HEK293T (cell line): Measurements from ENCODE around the gene RBP2.

Source experiments
- ARNT ChIP-seq: fragments of 450-650 bp; IDR thresholded peaks from 2 replicates; pipeline ENCODE4 v1.6.1; 2017; ENCODE audit warnings: mild to moderate bottlenecking
- BHLHE40 ChIP-seq: fragments of 450-650 bp; IDR thresholded peaks from 2 replicates; pipeline ENCODE4 v1.6.1; 2016; ENCODE audit warnings: mild to moderate bottlenecking, moderate library complexity, borderline replicate concordance
- CTBP1 ChIP-seq: fragments of 450-650 bp; IDR thresholded peaks from 2 replicates; pipeline ENCODE4 v1.6.1; 2016; ENCODE audit warnings: borderline replicate concordance
- ELF4 ChIP-seq: fragments of 450-650 bp; IDR thresholded peaks from 2 replicates; pipeline ENCODE4 v1.6.1; 2017; ENCODE audit warnings: antibody characterized with exemption
- FOXA1 ChIP-seq: fragments of 450-650 bp; IDR thresholded peaks from 2 replicates; pipeline ENCODE4 v1.6.1; 2016; ENCODE audit warnings: mild to moderate bottlenecking
- FOXK2 ChIP-seq: fragments of 450-650 bp; IDR thresholded peaks from 2 replicates; pipeline ENCODE4 v1.6.1; 2016; ENCODE audit warnings: mild to moderate bottlenecking
- FOXM1 ChIP-seq: fragments of 450-650 bp; IDR thresholded peaks from 2 replicates; pipeline ENCODE4 v1.6.1; 2017; ENCODE audit warnings: mild to moderate bottlenecking, borderline replicate concordance
- HDGF ChIP-seq: fragments of 450-650 bp; IDR thresholded peaks from 2 replicates; pipeline ENCODE4 v1.6.1; 2017; ENCODE audit warnings: antibody characterized with exemption, borderline replicate concordance
- LEF1 ChIP-seq: fragments of 450-650 bp; IDR thresholded peaks from 2 replicates; pipeline ENCODE4 v1.6.1; 2017; ENCODE audit warnings: mild to moderate bottlenecking, borderline replicate concordance
- NFRKB ChIP-seq: fragments of 450-650 bp; IDR thresholded peaks from 2 replicates; pipeline ENCODE4 v1.6.1; 2016; ENCODE audit warnings: mild to moderate bottlenecking, moderate library complexity
- SP1 ChIP-seq: fragments of 450-650 bp; IDR thresholded peaks from 2 replicates; pipeline ENCODE4 v1.6.1; 2017
- SUZ12 ChIP-seq: fragments of 450-650 bp; IDR thresholded peaks from 2 replicates; pipeline ENCODE4 v1.6.1; 2016; ENCODE audit warnings: mild to moderate bottlenecking
- TARDBP ChIP-seq: fragments of 450-650 bp; IDR thresholded peaks from 2 replicates; pipeline ENCODE4 v1.6.1; 2016
- TF ChIP-seq, protein P1 (sequence below): fragments of 450-650 bp; IDR thresholded peaks from 2 replicates; pipeline ENCODE4 v1.6.1; 2016

DNA sequence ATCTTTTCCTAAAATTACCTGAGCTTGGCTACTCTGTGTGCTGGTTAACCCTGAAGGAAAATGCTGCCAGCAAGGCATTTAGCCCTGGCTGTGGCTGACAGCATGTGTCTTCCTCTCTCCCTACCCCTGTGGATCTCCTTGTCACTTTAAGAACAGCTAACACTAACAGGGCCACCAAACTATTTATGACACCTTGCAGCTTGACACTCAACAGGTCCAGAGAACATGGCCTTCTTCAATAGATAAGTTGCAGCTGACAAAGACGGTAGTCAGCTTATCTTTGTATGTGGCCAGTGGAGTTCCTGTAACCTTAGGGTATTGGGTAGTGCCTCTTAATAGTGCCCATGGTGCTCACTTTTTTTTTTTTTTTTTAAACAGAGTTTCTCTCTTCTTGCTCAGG is 54.9 kb downstream of the RBP2 start:
- TF ChIP-seq LEF1 (no peak), HDGF (no peak), BHLHE40 (no peak), CTBP1 (no peak), ELF4 (no peak), SP1 (no peak), ARNT (no peak), FOXK2 (no peak), TARDBP (no peak), FOXM1 (no peak), FOXA1 (no peak), SUZ12 (no peak), NFRKB (no peak)
- TF ChIP-seq, protein P1, sequence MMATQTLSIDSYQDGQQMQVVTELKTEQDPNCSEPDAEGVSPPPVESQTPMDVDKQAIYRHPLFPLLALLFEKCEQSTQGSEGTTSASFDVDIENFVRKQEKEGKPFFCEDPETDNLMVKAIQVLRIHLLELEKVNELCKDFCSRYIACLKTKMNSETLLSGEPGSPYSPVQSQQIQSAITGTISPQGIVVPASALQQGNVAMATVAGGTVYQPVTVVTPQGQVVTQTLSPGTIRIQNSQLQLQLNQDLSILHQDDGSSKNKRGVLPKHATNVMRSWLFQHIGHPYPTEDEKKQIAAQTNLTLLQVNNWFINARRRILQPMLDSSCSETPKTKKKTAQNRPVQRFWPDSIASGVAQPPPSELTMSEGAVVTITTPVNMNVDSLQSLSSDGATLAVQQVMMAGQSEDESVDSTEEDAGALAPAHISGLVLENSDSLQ: no peak
